Measurements from ENCODE around the gene AFF2. TPM values are rescaled to one million over a fixed set of nuclear protein-coding genes. Genes with fewer than 3 reads are reported as not detected.

AFF2 gene
- total and polyA plus RNA-seq, 2 experiments from 2014 or later, result 0.31 to 0.54 TPM

- Histone ChIP-seq H3K9ac (no peak overlapping the region), H3K27me3 (replicated peaks; ENCODE audit: insufficient read depth) (no peaks in the 10 kb centered on the region), H3K4me1 (ENCODE audit: insufficient read depth) (peaks cover 13% of the 10 kb centered on the region), H3K36me3 (ENCODE audit: low read depth) (no peaks in the 10 kb centered on the region), H3K9me3 (ENCODE audit: low read depth) (no peaks in the 10 kb centered on the region), H3F3A (ENCODE audit: insufficient read depth) (no peaks in the 10 kb centered on the region), H3K4me3 (no peak overlapping the region), H3K4me2 (ENCODE audit: unreplicated experiment) (peak overlapping the region; percentile 28), H3K27ac (no peak overlapping the region), H2AFZ (no peak overlapping the region), H4K20me1 (ENCODE audit: insufficient read depth) (no peaks in the 10 kb centered on the region), H3K9me2 (ENCODE audit: insufficient read depth) (no peaks in the 10 kb centered on the region), H3K79me2 (ENCODE audit: insufficient read depth) (no peaks in the 10 kb centered on the region)
- DNase-seq, result peak; percentile 34
- WGBS, 2 experiments (ENCODE audit: low coverage in 1 of 2, low lambda C conversion rate in 2 of 2, missing lambda C conversion rate in 2 of 2), result 95 to 100% methylated on average over 1 of the region's 1 CpG
- TF ChIP-seq EZH2phosphoT487 (IDR thresholded peaks at IDR 0.05; ENCODE audit: insufficient read depth, low read depth) (no peak), EZH2 (IDR thresholded peaks at IDR 0.05; ENCODE audit: insufficient read depth, poor library complexity, severe bottlenecking) (no peak)
- in situ Hi-C loops (cut with MboI), result no loop called here
These were observed 36.5 kb downstream of the AFF2 start for GRCh38 chrX:148536961-148537360.

DNA sequence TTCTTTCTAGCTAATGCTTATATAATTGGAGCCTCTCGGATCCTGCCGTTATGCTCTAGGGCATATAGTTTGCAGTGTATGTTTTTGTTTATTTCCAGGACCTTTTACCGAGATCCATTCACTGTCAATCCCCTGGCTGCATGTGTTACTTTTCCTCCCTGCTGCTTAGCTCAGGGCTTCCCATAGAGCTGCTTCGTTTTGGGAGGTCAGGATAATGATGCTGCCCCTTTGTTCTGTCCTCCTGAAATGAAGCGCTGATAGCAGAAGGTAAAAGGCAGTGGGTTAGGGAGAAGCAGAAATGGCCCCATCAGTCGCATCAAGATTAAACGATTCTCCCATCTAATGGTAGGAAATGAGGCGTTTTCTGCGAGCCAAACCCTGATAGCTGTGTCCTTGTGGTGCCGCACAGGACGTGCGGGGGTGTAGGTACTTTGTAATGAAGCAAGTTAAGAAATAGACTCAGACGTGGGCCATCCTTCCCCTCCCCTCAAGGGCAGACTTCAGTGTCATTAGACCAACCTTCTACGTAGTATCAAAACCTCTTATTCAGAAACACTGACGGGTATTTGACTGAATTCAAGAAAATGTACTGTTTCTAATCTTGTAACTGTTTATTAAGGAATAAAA lies 37.3 kb downstream of the AFF2 start:
- Histone ChIP-seq H3K27me3 (replicated peaks; ENCODE audit: insufficient read depth) (no peaks in the 10 kb centered on the region), H3K4me1 (ENCODE audit: insufficient read depth) (peaks cover 13% of the 10 kb centered on the region), H3K9me2 (ENCODE audit: insufficient read depth) (no peaks in the 10 kb centered on the region), H4K20me1 (ENCODE audit: insufficient read depth) (no peaks in the 10 kb centered on the region), H3K79me2 (ENCODE audit: insufficient read depth) (no peaks in the 10 kb centered on the region), H3K27ac (no peak overlapping the region), H3K4me2 (ENCODE audit: unreplicated experiment) (no peak overlapping the region), H3K36me3 (ENCODE audit: low read depth) (no peaks in the 10 kb centered on the region), H3K4me3 (no peak overlapping the region), H3F3A (ENCODE audit: insufficient read depth) (no peaks in the 10 kb centered on the region), H3K9ac (no peak overlapping the region), H3K9me3 (ENCODE audit: low read depth) (no peaks in the 10 kb centered on the region), H2AFZ (no peak overlapping the region)
- in situ Hi-C loops (cut with MboI), result no loop called here
- no peak for DNase-seq
- 89 to 91% methylated on average over 15 of the region's 15 CpGs for WGBS, 2 experiments (ENCODE audit: low coverage in 1 of 2, low lambda C conversion rate in 2 of 2, missing lambda C conversion rate in 2 of 2)
- TF ChIP-seq EZH2phosphoT487 (IDR thresholded peaks at IDR 0.05; ENCODE audit: insufficient read depth, low read depth) (no peak), EZH2 (IDR thresholded peaks at IDR 0.05; ENCODE audit: insufficient read depth, poor library complexity, severe bottlenecking) (no peak)

DNA sequence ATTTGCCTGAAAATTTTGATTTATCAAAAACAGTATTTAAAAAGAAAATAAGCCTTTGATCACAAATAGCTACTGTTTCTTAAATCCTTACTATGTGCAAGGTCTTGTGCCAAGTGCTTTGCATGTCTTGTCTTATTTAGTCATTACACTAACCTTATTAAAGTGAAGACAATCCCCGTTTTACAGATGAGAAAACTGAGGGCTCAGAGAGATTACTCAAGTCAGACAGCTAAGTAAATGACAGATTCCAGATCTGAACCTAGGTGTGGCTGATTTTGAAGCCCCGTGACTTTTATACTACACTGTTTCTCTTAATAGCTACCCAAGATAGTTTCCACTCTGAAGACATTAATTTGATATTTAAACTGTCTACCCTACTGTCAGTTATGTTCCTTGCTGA lies 38.2 kb downstream of the AFF2 start:
- Histone ChIP-seq H3K9me3 (ENCODE audit: low read depth) (no peaks in the 10 kb centered on the region), H3K79me2 (ENCODE audit: insufficient read depth) (no peaks in the 10 kb centered on the region), H4K20me1 (ENCODE audit: insufficient read depth) (no peaks in the 10 kb centered on the region), H3K9ac (no peak overlapping the region), H3K4me2 (ENCODE audit: unreplicated experiment) (no peak overlapping the region), H3K9me2 (ENCODE audit: insufficient read depth) (no peaks in the 10 kb centered on the region), H2AFZ (no peak overlapping the region), H3K4me3 (no peak overlapping the region), H3K4me1 (ENCODE audit: insufficient read depth) (peaks cover 13% of the 10 kb centered on the region), H3F3A (ENCODE audit: insufficient read depth) (no peaks in the 10 kb centered on the region), H3K27ac (no peak overlapping the region), H3K27me3 (replicated peaks; ENCODE audit: insufficient read depth) (no peaks in the 10 kb centered on the region), H3K36me3 (ENCODE audit: low read depth) (no peaks in the 10 kb centered on the region)
- no peak for DNase-seq
- in situ Hi-C loops (cut with MboI), result no loop called here
- TF ChIP-seq EZH2 (IDR thresholded peaks at IDR 0.05; ENCODE audit: insufficient read depth, poor library complexity, severe bottlenecking) (no peak), EZH2phosphoT487 (IDR thresholded peaks at IDR 0.05; ENCODE audit: insufficient read depth, low read depth) (no peak)
- WGBS, 2 experiments (ENCODE audit: low coverage in 1 of 2, low lambda C conversion rate in 2 of 2, missing lambda C conversion rate in 2 of 2), result 88 to 100% methylated on average over 2 of the region's 2 CpGs

DNA sequence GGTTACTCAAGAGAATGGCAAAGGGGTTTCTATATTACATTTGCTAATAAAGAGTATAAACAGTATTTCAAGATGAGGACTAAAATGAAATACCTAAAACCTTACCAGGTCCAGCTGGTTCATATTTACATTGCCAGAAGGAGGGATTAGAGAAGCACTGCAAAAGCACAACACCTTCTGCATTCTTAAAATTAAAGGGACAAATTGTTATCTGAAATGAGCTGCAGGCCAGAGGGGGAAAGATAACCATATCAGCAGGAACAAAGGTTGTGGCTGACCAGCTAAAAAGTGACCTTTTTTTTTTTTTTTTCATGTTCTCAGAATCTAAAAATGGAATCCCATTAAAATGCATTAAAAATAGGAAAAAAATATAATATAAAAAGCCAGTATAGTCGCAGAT lies 39.7 kb downstream of the AFF2 start:
- WGBS, 2 experiments (ENCODE audit: low coverage in 1 of 2, low lambda C conversion rate in 2 of 2, missing lambda C conversion rate in 2 of 2), result 69% methylated on average over 1 of the region's 1 CpG; no CpG with 5 or more reads in 1 of the 2 experiments
- no peak for TF ChIP-seq EZH2 (IDR thresholded peaks at IDR 0.05; ENCODE audit: insufficient read depth, poor library complexity, severe bottlenecking)
- no peak for TF ChIP-seq EZH2phosphoT487 (IDR thresholded peaks at IDR 0.05; ENCODE audit: insufficient read depth, low read depth)
- in situ Hi-C loops (cut with MboI), result no loop called here
- H3K9ac ChIP-seq, result no peak overlapping the region
- H2AFZ ChIP-seq, result no peak overlapping the region
- no peaks in the 10 kb centered on the region for H3F3A ChIP-seq (ENCODE audit: insufficient read depth)
- no peaks in the 10 kb centered on the region for H3K79me2 ChIP-seq (ENCODE audit: insufficient read depth)
- no peaks in the 10 kb centered on the region for H4K20me1 ChIP-seq (ENCODE audit: insufficient read depth)
- H3K4me3 ChIP-seq, result no peak overlapping the region
- H3K27ac ChIP-seq, result no peak overlapping the region
- DNase-seq, result no peak
- no peaks in the 10 kb centered on the region for H3K36me3 ChIP-seq (ENCODE audit: low read depth)
- H3K4me1 ChIP-seq (ENCODE audit: insufficient read depth), result peaks cover 13% of the 10 kb centered on the region
- H3K9me3 ChIP-seq (ENCODE audit: low read depth), result no peaks in the 10 kb centered on the region
- H3K4me2 ChIP-seq (ENCODE audit: unreplicated experiment), result no peak overlapping the region
- no peaks in the 10 kb centered on the region for H3K9me2 ChIP-seq (ENCODE audit: insufficient read depth)
- no peaks in the 10 kb centered on the region for H3K27me3 ChIP-seq (replicated peaks; ENCODE audit: insufficient read depth)
